Body of pancreas (tissue), 4 donors: ENCODE results near the gene LTA. TPM values are rescaled to one million over a fixed set of nuclear protein-coding genes. Genes with fewer than 3 reads are reported as not detected.

Experiments
- ATAC-seq: fragments of 150-250 bp; one replicate; pipeline ENCODE4 v1.9.1; 2016
- DNase-seq, 4 donors: peaks; one replicate each; pipeline ENCODE4 v3.0.0-alpha.2; 2019
- H3K27ac ChIP-seq, 4 donors: fragments of 200-600 bp; sonication (generic); 1 replicate in 3 of 4; 2 replicates in 1 of 4; pipeline versions ENCODE4 v1.5.1 to v1.6.1; 2016 to 2019; ENCODE audit warnings: mild to moderate bottlenecking in 1 of 4, mixed read lengths in 1 of 4, moderate library complexity in 1 of 4
- H3K27me3 ChIP-seq, 2 donors: fragments of 200-600 bp; sonication (generic); one replicate each; pipeline ENCODE4 v1.6.0; 2016; ENCODE audit warnings: mild to moderate bottlenecking in 1 of 2
- H3K36me3 ChIP-seq, 2 donors: fragments of 200-600 bp; sonication (generic); replicated peaks in 1 of 2; 2 replicates each; pipeline ENCODE4 v1.5.1; 2016; ENCODE audit warnings: low read depth in 2 of 2; ENCODE audit not compliant: insufficient read depth in 1 of 2
- H3K4me1 ChIP-seq: fragments of 200-600 bp; sonication (generic); one replicate; pipeline ENCODE4 v1.6.0; 2016
- H3K4me3 ChIP-seq, 2 donors: fragments of 200-600 bp; sonication (generic); 1 replicate in 1 of 2; 2 replicates in 1 of 2; pipeline ENCODE4 v1.5.1; 2016 to 2019
- H3K9me3 ChIP-seq, 3 donors: fragments of 200-600 bp; sonication (generic); 1 replicate in 2 of 3; 2 replicates in 1 of 3; pipeline ENCODE4 v1.5.1; 2016
- CTCF ChIP-seq, 7 experiments: fragments of 450-650 bp in 4 of 7; fragments of 200-600 bp in 3 of 7; sonication (generic) in 3 of 7; IDR thresholded peaks; one replicate each; pipeline ENCODE4 v1.5.1; 2016 to 2019; ENCODE audit warnings: antibody characterized with exemption in 7 of 7
- POLR2A ChIP-seq, 3 donors: fragments of 450-650 bp; IDR thresholded peaks; one replicate each; pipeline ENCODE4 v1.6.1; 2016; ENCODE audit warnings: antibody characterized with exemption in 3 of 3, mild to moderate bottlenecking in 2 of 3
- WGBS, 2 donors: methylation state at CpG; one replicate each; pipeline ENCODE4 v1.1.5; 2017; 5-methylcytosine and 5-hydroxymethylcytosine counted together
- intact Hi-C: fragments of 100-400 bp; cut with DNase I; formaldehyde crosslinking; loops from one replicate; pipeline ENCODE4 v1.15.1; 2023
- total RNA-seq, 2 donors: library from RNA; depleted of rRNA; stranded (reverse); fragments of >200 nt; gene quantifications; one replicate each; pipeline ENCODE4 v1.1.0, GENCODE V29; 2016

Gene LTA, protein sequence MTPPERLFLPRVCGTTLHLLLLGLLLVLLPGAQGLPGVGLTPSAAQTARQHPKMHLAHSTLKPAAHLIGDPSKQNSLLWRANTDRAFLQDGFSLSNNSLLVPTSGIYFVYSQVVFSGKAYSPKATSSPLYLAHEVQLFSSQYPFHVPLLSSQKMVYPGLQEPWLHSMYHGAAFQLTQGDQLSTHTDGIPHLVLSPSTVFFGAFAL
- not detected for total RNA-seq

DNA sequence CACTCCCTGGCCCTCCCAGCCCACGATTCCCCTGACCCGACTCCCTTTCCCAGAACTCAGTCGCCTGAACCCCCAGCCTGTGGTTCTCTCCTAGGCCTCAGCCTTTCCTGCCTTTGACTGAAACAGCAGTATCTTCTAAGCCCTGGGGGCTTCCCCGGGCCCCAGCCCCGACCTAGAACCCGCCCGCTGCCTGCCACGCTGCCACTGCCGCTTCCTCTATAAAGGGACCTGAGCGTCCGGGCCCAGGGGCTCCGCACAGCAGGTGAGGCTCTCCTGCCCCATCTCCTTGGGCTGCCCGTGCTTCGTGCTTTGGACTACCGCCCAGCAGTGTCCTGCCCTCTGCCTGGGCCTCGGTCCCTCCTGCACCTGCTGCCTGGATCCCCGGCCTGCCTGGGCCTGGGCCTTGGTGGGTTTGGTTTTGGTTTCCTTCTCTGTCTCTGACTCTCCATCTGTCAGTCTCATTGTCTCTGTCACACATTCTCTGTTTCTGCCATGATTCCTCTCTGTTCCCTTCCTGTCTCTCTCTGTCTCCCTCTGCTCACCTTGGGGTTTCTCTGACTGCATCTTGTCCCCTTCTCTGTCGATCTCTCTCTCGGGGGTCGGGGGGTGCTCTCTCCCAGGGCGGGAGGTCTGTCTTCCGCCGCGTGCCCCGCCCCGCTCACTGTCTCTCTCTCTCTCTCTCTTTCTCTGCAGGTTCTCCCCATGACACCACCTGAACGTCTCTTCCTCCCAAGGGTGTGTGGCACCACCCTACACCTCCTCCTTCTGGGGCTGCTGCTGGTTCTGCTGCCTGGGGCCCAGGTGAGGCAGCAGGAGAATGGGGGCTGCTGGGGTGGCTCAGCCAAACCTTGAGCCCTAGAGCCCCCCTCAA is at the start of gene LTA:
LTA (plus strand) TSS at position 249 of the 871 bp plus-strand sequence; CDS start at position 703, 454 bp downstream.
- Histone ChIP-seq H3K4me3 (no peak within 1 kb of the TSS), H3K27me3 (no peaks in the 10 kb centered on the region), H3K4me1 (no peaks in the 10 kb centered on the region), H3K36me3 (no peaks in the 10 kb centered on the region), H3K27ac (no peak within 1 kb of the TSS), H3K9me3 (no peaks in the 10 kb centered on the region)
- no peak for TF ChIP-seq POLR2A (IDR thresholded peaks at IDR 0.05)
- no peak for DNase-seq
- peak; percentile 14 for ATAC-seq
- 63 to 77% methylated on average over 27 of the region's 27 CpGs for WGBS, 2 donors
- intact Hi-C loops = no loop called here

DNA sequence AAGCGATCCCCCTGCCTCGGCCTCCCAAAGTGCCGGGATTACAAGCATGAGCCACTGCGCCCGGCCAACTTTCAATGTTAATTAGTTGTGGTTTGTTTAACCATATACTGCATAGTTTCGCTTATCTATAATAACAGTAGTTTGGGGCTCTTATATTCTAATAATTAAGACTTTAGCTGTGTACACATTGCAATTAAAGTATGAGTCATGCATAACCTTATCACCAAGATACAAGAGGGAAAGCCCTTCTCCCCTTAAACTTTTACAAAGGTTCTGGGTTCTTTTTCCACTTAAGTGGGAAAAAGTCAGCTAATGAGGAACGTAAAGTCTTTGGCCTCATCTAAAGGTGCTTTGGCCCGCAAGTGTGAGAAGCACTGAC is 46.5 kb upstream of the LTA start:
- Histone ChIP-seq H3K4me3 (no peak overlapping the region), H3K4me1 (peaks cover 11% of the 10 kb centered on the region), H3K9me3 (no peaks in the 10 kb centered on the region), H3K27ac (no peak overlapping the region), H3K27me3 (no peaks in the 10 kb centered on the region), H3K36me3 (peaks cover under 1 to 2% of the 10 kb centered on the region in 2 donors)
- DNase-seq (no peak), ATAC-seq (no peak)
- WGBS, 2 donors = 72 to 74% methylated on average over 8 of the region's 8 CpGs
- intact Hi-C loops = no loop called here
- TF ChIP-seq POLR2A (IDR thresholded peaks at IDR 0.05) = no peak
- TF ChIP-seq CTCF (IDR thresholded peaks at IDR 0.05) = no peak

DNA sequence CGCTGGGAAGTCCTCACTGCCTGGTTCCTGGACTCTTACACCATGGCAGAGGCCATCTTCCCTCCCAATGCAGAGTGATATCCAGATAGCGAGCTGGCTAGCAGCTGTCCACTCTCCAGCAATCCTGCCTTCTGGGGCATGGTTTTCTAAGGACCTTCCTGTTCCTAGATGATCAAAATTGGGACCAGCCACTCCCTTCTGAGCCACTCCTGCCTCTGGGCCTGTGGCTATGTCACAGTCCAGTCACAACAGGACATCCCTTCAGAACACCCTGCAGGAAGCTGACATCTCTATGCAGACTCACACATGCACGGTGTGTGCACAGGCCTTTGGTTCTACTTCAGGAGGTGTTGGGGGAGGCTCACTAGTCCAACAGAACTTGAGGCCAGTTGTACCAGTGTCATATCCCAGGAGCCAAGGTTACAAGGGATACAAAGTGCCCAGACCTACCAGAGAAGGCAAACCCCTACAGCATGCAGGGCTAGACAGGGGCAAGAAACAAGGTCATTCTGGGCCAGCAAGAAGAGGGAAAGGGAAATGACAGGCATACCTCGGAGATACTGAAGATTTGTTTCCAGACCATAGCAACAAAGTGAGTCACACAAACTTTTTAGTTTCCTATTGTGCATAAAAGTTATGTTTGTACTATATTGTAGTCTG is 46.0 kb upstream of the LTA start:
- TF ChIP-seq POLR2A (IDR thresholded peaks at IDR 0.05) (no peak), CTCF (IDR thresholded peaks at IDR 0.05) (no peak)
- no peak for DNase-seq
- no peak for ATAC-seq
- Histone ChIP-seq H3K9me3 (no peaks in the 10 kb centered on the region), H3K27me3 (no peaks in the 10 kb centered on the region), H3K4me1 (peaks cover 11% of the 10 kb centered on the region), H3K36me3 (peaks cover 6% of the 10 kb centered on the region in 2 donors), H3K4me3 (no peak overlapping the region), H3K27ac (no peak overlapping the region)
- 77 to 78% methylated on average over 4 of the region's 4 CpGs for WGBS, 2 donors
- intact Hi-C loops = no loop called here

GRCh38 chr6:31528307-31528777 is 43.7 kb upstream of the LTA start:
- Histone ChIP-seq H3K4me3 (no peak overlapping the region), H3K27ac (peak overlapping the region in 1 of 4 donors; percentile 23), H3K27me3 (no peaks in the 10 kb centered on the region), H3K9me3 (no peaks in the 10 kb centered on the region), H3K4me1 (peaks cover 11% of the 10 kb centered on the region), H3K36me3 (peaks cover 10 to 15% of the 10 kb centered on the region in 2 donors)
- WGBS, 2 donors = 65 to 86% methylated on average over 4 of the region's 4 CpGs
- DNase-seq (no peak), ATAC-seq (peak; percentile 10)
- intact Hi-C loops = no loop called here
- TF ChIP-seq CTCF (IDR thresholded peaks at IDR 0.05) (no peak), POLR2A (IDR thresholded peaks at IDR 0.05) (no peak)

DNA sequence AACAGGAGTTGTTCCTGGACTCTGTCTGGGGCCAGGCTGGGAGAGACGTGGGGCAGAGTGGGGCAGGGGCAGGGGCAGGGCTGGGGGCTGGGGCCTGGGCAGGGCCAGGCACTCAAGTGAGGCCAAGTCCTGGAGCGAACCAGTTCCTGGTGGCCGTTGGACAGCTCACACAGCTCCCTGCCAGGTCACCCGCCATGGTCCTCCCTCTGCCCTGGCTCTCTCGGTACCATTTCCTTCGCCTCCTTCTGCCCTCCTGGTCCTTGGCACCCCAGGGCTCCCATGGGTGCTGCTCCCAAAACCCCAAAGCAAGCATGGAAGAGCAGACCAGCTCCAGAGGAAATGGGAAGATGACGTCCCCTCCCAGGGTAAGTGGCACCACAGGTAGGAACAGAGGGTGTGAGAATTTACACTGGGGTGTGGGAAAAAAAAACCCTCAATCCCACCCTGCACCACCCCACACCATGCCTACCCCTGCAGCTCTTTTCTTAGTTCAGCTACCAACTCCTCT is 43.2 kb upstream of the LTA start, which contains the start of gene MCCD1:
MCCD1 (plus strand) TSS at position 142 of the 508 bp plus-strand sequence; CDS start at position 195, 53 bp downstream.
- WGBS, 2 donors = 41 to 61% methylated on average over 7 of the region's 7 CpGs
- Histone ChIP-seq H3K27me3 (no peaks in the 10 kb centered on the region), H3K4me1 (peaks cover 11% of the 10 kb centered on the region), H3K36me3 (peaks cover 12 to 19% of the 10 kb centered on the region in 2 donors), H3K9me3 (no peaks in the 10 kb centered on the region), H3K4me3 (no peak within 1 kb of the TSS), H3K27ac (peak within 1 kb of the TSS in 3 of 4 donors; percentile 31 to 43 (median 34))
- intact Hi-C loops = no loop called here
- ATAC-seq = peak; percentile 39
- TF ChIP-seq POLR2A (IDR thresholded peaks at IDR 0.05) (no peak), CTCF (IDR thresholded peaks at IDR 0.05) (no peak)
- DNase-seq = no peak
